Measurements from ENCODE around the gene TAX1BP1.

TAX1BP1 gene

DNA sequence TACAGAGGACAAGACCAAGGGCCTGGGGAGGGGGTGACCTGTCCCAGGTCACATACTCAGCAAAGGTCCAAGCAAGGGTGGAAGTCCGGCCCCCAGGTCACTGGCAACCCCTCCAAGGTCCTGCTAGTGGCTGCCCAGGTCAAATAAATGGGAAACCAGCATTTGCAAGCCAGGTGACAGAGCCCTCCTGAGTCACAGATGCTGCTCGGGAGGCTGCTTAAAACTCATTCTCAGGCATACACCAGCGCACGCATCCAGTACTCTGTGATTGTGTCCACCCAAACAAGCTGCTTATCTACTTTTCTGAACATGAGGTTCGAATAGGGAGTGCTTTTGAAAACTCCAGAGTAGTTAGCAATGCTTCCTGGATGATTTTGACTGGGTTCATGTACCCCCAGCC is 130.6 kb downstream of the TAX1BP1 start:
- no peak for DNase-seq (ENCODE audit: low spot score)
- TF ChIP-seq, protein P1, sequence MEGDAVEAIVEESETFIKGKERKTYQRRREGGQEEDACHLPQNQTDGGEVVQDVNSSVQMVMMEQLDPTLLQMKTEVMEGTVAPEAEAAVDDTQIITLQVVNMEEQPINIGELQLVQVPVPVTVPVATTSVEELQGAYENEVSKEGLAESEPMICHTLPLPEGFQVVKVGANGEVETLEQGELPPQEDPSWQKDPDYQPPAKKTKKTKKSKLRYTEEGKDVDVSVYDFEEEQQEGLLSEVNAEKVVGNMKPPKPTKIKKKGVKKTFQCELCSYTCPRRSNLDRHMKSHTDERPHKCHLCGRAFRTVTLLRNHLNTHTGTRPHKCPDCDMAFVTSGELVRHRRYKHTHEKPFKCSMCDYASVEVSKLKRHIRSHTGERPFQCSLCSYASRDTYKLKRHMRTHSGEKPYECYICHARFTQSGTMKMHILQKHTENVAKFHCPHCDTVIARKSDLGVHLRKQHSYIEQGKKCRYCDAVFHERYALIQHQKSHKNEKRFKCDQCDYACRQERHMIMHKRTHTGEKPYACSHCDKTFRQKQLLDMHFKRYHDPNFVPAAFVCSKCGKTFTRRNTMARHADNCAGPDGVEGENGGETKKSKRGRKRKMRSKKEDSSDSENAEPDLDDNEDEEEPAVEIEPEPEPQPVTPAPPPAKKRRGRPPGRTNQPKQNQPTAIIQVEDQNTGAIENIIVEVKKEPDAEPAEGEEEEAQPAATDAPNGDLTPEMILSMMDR (IDR thresholded peaks at IDR 0.05; ENCODE audit: extremely low read depth, missing control alignments), result no peak

DNA sequence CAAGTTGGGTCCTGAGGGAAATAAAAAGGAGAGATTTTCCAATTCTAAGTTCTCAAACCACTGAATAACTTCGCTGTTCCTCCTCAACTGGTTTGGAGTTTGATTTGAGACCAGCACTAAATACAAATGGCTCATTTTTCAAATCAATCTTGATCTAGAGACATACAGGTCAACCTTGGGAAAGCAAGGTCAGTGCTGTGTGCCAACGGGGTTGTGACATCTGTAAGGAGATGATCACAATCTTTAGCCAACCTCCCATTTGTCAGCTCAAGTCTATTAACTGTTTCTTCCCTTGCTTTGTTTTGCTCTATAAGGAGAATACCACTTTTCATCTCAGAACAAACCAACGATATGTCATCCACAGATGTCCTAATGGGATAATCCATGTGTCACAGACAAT is 131.1 kb downstream of the TAX1BP1 start:
- TF ChIP-seq, protein P1 (IDR thresholded peaks at IDR 0.05; ENCODE audit: extremely low read depth, missing control alignments), result no peak
- DNase-seq (ENCODE audit: low spot score), result no peak

DNA sequence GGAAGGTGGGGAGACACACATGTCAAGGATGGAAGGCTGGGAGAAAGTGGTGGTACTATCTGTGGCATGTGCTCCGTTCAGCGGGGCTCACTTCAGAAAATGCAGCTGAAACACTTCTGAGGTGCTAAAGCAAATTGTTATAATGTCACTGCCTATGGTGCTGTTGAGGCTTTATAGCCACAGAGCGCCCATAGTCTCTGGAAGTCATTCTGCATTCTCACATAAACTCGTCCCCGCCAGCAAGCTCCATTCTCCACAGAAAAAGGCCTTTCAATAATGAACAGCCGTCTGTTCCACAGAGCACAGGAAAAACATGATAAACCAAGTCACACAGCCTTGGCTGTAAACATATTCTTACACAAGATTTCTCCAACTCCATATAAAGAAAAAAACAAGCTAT is 131.9 kb downstream of the TAX1BP1 start:
- TF ChIP-seq, protein P1 (IDR thresholded peaks at IDR 0.05; ENCODE audit: extremely low read depth, missing control alignments), result no peak
- no peak for DNase-seq (ENCODE audit: low spot score)

DNA sequence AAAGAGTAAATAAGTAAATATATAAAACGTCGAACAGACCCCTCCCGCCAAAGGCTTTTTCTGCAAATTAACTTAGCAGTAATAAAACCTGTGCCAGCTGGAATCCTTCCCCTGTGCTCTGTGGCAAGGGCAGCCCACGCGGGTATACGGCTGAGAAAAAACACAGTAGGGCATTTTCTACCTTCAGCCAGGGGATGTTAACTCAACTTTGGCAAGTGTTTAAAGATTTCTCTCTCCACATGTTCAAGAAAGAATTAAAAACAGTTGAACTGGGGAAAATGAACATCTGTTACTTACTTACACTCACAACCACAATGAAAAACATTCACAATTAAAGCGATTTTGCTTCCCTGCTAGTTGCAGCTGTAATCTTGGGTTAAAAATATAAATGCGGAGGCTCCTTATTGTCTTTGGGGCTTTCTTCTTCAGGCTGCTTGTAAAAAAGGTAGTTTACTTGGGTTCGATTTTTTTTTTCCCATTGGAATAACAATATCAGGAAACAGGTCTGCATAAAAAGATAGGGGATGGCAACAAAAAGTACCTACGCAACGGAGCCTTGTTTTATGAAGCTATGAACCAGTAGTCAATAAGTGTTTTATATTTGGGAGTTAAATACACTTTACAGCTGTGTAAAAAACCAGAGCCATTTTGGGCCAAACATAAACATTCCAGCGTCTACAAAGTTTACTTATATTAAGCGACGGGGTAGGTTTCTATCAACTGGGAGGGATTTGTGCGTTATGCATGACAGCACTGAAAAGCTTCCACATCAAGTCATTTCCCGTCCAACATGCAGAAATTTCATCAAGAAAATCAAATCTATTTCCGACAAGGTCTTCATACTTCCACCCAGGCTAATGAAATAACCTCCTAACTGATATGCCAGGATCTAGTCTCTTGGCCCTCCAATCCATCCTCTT is 132.7 kb downstream of the TAX1BP1 start:
- DNase-seq (ENCODE audit: low spot score), result no peak
- TF ChIP-seq, protein P1 (IDR thresholded peaks at IDR 0.05; ENCODE audit: extremely low read depth, missing control alignments), result no peak

DNA sequence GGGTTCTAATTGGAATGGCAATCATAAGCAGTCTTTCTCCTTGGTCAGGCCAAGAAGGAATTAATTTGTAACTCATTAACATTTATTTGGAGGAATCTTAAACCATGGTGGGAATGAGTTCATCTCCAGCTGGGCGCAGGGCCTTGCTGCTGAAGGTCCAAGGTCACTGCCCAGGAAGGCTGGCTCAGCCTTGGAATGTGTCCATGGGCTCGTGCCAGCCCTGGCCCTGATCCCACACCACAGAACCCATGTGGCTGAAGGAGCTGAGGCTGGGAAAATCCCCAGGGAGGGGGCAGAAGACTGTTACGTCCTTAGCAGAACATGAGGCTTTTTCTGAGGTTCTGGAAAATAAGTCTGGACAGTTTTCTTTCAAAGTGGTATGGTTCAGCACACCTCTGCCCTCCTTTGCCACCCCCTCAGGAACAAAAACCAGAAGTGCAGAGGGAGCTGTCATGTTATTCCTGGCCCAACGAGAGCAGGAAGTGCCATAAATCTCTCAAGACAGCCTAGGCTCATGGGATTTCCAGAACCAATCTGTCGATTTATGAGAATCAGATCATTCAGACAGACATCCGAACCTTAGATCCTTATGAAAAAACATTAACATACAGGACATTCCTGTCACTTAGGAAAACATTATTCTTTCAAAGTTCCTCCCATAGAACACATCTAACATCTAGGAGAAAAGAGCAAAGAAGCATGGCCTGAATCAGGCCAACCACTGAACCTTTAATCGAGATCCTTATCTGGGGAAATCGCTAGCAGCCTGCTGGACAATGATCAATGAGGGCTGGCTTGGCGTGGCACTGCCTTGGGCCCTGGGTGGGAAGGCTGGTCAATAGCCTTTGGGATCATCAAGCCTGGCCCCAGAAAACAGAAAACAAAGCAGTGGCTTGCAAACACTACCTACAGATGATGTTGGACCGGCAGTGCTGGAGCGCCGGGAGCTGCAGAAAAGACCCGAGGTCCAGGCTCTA is 134.3 kb downstream of the TAX1BP1 start:
- TF ChIP-seq, protein P1 (IDR thresholded peaks at IDR 0.05; ENCODE audit: extremely low read depth, missing control alignments), result no peak
- no peak for DNase-seq (ENCODE audit: low spot score)

DNA sequence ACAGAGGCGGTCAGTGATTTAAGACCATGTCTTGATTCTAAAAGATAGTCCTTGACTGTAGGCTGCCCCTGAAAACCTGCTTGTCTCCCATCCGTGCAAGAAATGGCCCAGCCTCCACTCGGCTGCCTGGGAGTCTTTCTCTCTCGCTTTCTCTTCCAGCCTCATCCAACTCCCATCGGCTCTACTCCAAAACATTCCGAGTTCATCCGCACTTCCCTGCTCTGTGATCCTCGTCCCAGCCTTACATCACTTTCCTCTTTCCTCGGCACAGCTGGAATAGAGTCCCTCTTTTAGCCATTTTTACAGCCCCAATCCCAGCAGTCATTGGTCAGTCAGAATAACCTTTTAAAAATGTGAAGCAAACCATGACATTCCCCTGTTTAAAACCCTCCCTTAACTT is 135.1 kb downstream of the TAX1BP1 start:
- no peak for DNase-seq (ENCODE audit: low spot score)
- TF ChIP-seq, protein P1 (IDR thresholded peaks at IDR 0.05; ENCODE audit: extremely low read depth, missing control alignments), result no peak

DNA sequence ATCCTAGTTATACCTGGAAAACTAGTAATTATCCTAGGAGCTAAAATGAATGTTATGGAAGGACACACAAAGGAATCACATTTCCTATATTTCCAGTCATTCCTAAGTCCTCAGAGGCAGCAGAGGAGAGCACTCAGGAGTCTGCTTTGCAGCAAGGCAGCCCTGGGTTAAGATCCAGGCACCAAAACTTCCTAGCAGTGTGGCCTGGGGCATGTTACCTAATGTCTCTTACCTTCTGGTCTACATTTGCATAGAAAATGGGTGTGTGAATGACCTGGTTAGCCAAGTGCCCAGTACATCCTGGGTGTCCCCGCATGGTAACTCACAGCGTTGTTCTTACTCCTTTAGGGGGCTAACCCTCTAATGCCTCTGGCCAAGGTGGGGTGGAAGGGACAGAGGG is 135.9 kb downstream of the TAX1BP1 start:
- no peak for DNase-seq (ENCODE audit: low spot score)
- TF ChIP-seq, protein P1 (IDR thresholded peaks at IDR 0.05; ENCODE audit: extremely low read depth, missing control alignments), result no peak
